Sigmoid colon (tissue), 7 donors: ENCODE data around the gene ACAN. TPM values are rescaled to one million over a fixed set of nuclear protein-coding genes. Genes with fewer than 3 reads are reported as not detected.

Experiments used
- DNase-seq: peaks from one replicate; pipeline ENCODE4 v3.0.0-alpha.2; 2019
- H3K27ac ChIP-seq, 4 donors: fragments of 200-600 bp; sonication (generic); one replicate each; pipeline ENCODE4 v1.5.1; 2016 to 2019; ENCODE audit warnings: mild to moderate bottlenecking in 1 of 4
- H3K27me3 ChIP-seq, 3 donors: fragments of 200-600 bp; sonication (generic); one replicate each; pipeline ENCODE4 v1.5.1; 2019; ENCODE audit warnings: mild to moderate bottlenecking in 1 of 3
- H3K36me3 ChIP-seq, 4 donors: fragments of 200-600 bp; sonication (generic); one replicate each; pipeline ENCODE4 v1.5.1; 2016 to 2019
- H3K4me1 ChIP-seq, 4 donors: fragments of 200-600 bp; sonication (generic); one replicate each; pipeline ENCODE4 v1.5.1; 2017 to 2019
- H3K4me3 ChIP-seq, 4 donors: fragments of 200-600 bp; sonication (generic); one replicate each; pipeline ENCODE4 v1.5.1; 2017 to 2019; ENCODE audit warnings: mild to moderate bottlenecking in 2 of 4, moderate library complexity in 1 of 4
- H3K9me3 ChIP-seq, 4 donors: fragments of 200-600 bp in 3 of 4; sonication (generic) in 3 of 4; one replicate each; pipeline versions ENCODE4 v1.5.1 to v1.6.1; 2013 to 2019
- CTCF ChIP-seq, 4 experiments: fragments of 450-650 bp in 3 of 4; fragments of 200-600 bp in 1 of 4; IDR thresholded peaks; one replicate each; pipeline ENCODE4 v1.5.1; 2016 to 2019; ENCODE audit warnings: antibody characterized with exemption in 4 of 4, mild to moderate bottlenecking in 3 of 4, moderate library complexity in 2 of 4
- EP300 ChIP-seq, 4 donors: sonication (generic); formaldehyde crosslinking; IDR thresholded peaks; one replicate each; pipeline ENCODE4 v1.6.1; 2017; ENCODE audit warnings: antibody characterized with exemption in 4 of 4
- POLR2A ChIP-seq, 2 donors: fragments of 450-650 bp; IDR thresholded peaks; one replicate each; pipeline ENCODE4 v1.6.1; 2016; ENCODE audit warnings: antibody characterized with exemption in 2 of 2, mild to moderate bottlenecking in 2 of 2, moderate library complexity in 2 of 2
- POLR2AphosphoS5 ChIP-seq, 4 donors: sonication (generic); formaldehyde crosslinking; IDR thresholded peaks; one replicate each; pipeline ENCODE4 v1.6.1; 2017; ENCODE audit warnings: antibody characterized with exemption in 4 of 4
- WGBS, 2 donors: extraction: QIAGEN DNeasy Blood & Tissue Kit; methylation state at CpG; one replicate each; pipeline ENCODE4 v1.1.7; 2013; 5-methylcytosine and 5-hydroxymethylcytosine counted together
- intact Hi-C: fragments of 100-400 bp; cut with DNase I; formaldehyde crosslinking; loops from one replicate; pipeline ENCODE4 v1.15.1; 2023
- polyA plus RNA-seq, 3 donors: library from polyadenylated mRNA; stranded (reverse); fragments of 200-250 nt; gene quantifications; one replicate each; pipeline ENCODE4 v1.2.3, GENCODE V29; 2013
- total RNA-seq, 4 donors: library from RNA; depleted of rRNA; stranded (reverse); fragments of >200 nt; gene quantifications; one replicate each; pipeline ENCODE4 v1.1.0, GENCODE V29; 2016
- donor health status: healthy with polysubstance abuse.
- donor health status: Bipolar disorder and iron deficiency.
- donor health status: healthy.

Gene ACAN
- total and polyA plus RNA-seq, 7 donors, result 0.17 to 0.36 TPM; not detected in 5

GRCh38 chr15:88882785-88883184 is 79.5 kb downstream of the ACAN start:
- Histone ChIP-seq H3K27me3 (no peaks in the 10 kb centered on the region), H3K27ac (no peak overlapping the region), H3K9me3 (no peaks in the 10 kb centered on the region), H3K36me3 (no peaks in the 10 kb centered on the region), H3K4me3 (no peak overlapping the region), H3K4me1 (no peaks in the 10 kb centered on the region)
- DNase-seq, result no peak
- no peak for TF ChIP-seq POLR2A (IDR thresholded peaks at IDR 0.05)
- no peak for TF ChIP-seq POLR2AphosphoS5 (IDR thresholded peaks at IDR 0.05)
- intact Hi-C loops, result no loop called here
- WGBS, 2 donors, result 80 to 88% methylated on average over 4 of the region's 4 CpGs

GRCh38 chr15:88887068-88887580 is 83.9 kb downstream of the ACAN start:
- Histone ChIP-seq H3K27ac (no peak overlapping the region), H3K36me3 (no peaks in the 10 kb centered on the region), H3K27me3 (peaks cover 0 to 9% (median 6%) of the 10 kb centered on the region in 3 donors), H3K9me3 (no peaks in the 10 kb centered on the region), H3K4me1 (no peaks in the 10 kb centered on the region), H3K4me3 (no peak overlapping the region)
- intact Hi-C loops, result no loop called here
- TF ChIP-seq POLR2AphosphoS5 (IDR thresholded peaks at IDR 0.05), result no peak
- TF ChIP-seq EP300 (IDR thresholded peaks at IDR 0.05), result no peak
- TF ChIP-seq POLR2A (IDR thresholded peaks at IDR 0.05), result no peak
- no peak for TF ChIP-seq CTCF (IDR thresholded peaks at IDR 0.05)
- 88 to 94% methylated on average over 18 of the region's 18 CpGs for WGBS, 2 donors
- no peak for DNase-seq

GRCh38 chr15:88888719-88889118 is 85.5 kb downstream of the ACAN start:
- no peak overlapping the region for H3K4me3 ChIP-seq
- no peak for DNase-seq
- no peak overlapping the region for H3K27ac ChIP-seq
- peaks cover 0 to 24% (median 20%) of the 10 kb centered on the region in 3 donors for H3K27me3 ChIP-seq
- intact Hi-C loops, result no loop called here
- 92% methylated on average over 5 of the region's 5 CpGs for WGBS, 2 donors
- no peaks in the 10 kb centered on the region for H3K9me3 ChIP-seq
- TF ChIP-seq POLR2A (IDR thresholded peaks at IDR 0.05) (no peak), EP300 (IDR thresholded peaks at IDR 0.05) (no peak), POLR2AphosphoS5 (IDR thresholded peaks at IDR 0.05) (no peak), CTCF (IDR thresholded peaks at IDR 0.05) (no peak)
- H3K4me1 ChIP-seq, result no peaks in the 10 kb centered on the region
- no peaks in the 10 kb centered on the region for H3K36me3 ChIP-seq

- no peaks in the 10 kb centered on the region for H3K9me3 ChIP-seq
- intact Hi-C loops, result no loop called here
- TF ChIP-seq POLR2AphosphoS5 (IDR thresholded peaks at IDR 0.05) (no peak), CTCF (IDR thresholded peaks at IDR 0.05) (no peak), EP300 (IDR thresholded peaks at IDR 0.05) (no peak), POLR2A (IDR thresholded peaks at IDR 0.05) (no peak)
- peaks cover 11 to 42% (median 38%) of the 10 kb centered on the region in 3 donors for H3K27me3 ChIP-seq
- no peak overlapping the region for H3K27ac ChIP-seq
- no peaks in the 10 kb centered on the region for H3K36me3 ChIP-seq
- no peak for DNase-seq
- peaks cover 0 to 17% (median 15%) of the 10 kb centered on the region in 4 donors for H3K4me1 ChIP-seq
- no peak overlapping the region for H3K4me3 ChIP-seq
- 44 to 85% methylated on average over 4 of the region's 4 CpGs for WGBS, 2 donors
Observed at GRCh38 chr15:88890495-88890894, 87.3 kb downstream of the ACAN start.

GRCh38 chr15:88891540-88892254 is 88.5 kb downstream of the ACAN start:
- Histone ChIP-seq H3K27ac (no peak overlapping the region), H3K27me3 (peaks cover 11 to 46% (median 39%) of the 10 kb centered on the region in 3 donors), H3K36me3 (no peaks in the 10 kb centered on the region), H3K9me3 (no peaks in the 10 kb centered on the region), H3K4me1 (peaks cover 0 to 21% (median 18%) of the 10 kb centered on the region in 4 donors), H3K4me3 (no peak overlapping the region)
- TF ChIP-seq EP300 (IDR thresholded peaks at IDR 0.05), result no peak
- no peak for TF ChIP-seq POLR2A (IDR thresholded peaks at IDR 0.05)
- TF ChIP-seq POLR2AphosphoS5 (IDR thresholded peaks at IDR 0.05), result no peak
- no peak for TF ChIP-seq CTCF (IDR thresholded peaks at IDR 0.05)
- DNase-seq, result no peak
- intact Hi-C loops, result no loop called here
- 70 to 89% methylated on average over 7 of the region's 7 CpGs for WGBS, 2 donors
